Measurements from ENCODE around the gene PRRG2. TPM values are rescaled to one million over a fixed set of nuclear protein-coding genes. Genes with fewer than 3 reads are reported as not detected.

Gene PRRG2
- total and polyA plus RNA-seq, 3 donors from 2014 or later = 0.71 to 3.0 (median 1.9) TPM

GRCh38 chr19:49579947-49580263, 1.2 kb upstream of the PRRG2 start:
- DNase-seq = no peak
- intact Hi-C loops (cut with DNase I; ENCODE audit: low total_unique reads) = no loop called here
- no peak for TF ChIP-seq POLR2A (IDR thresholded peaks at IDR 0.05)
- TF ChIP-seq CTCF (IDR thresholded peaks at IDR 0.05) = no peak

GRCh38 chr19:49580264-49581006, 681 bp upstream of the PRRG2 start, which contains the start of gene NOSIP:
NOSIP (minus strand) TSS chr19:49580556; CDS start chr19:49560691, 19,865 bp downstream.
- WGBS, 2 donors = 2% methylated on average over 31 of the region's 31 CpGs
- peak within 1 kb of the TSS; percentile 71 to 77 for H3K4me3 ChIP-seq
- no peaks in the 10 kb centered on the region for H3K27me3 ChIP-seq
- peak within 1 kb of the TSS in 1 of 2 donors; percentile 65 for H3K27ac ChIP-seq
- peak; percentile 98 for DNase-seq
- peaks cover 8% of the 10 kb centered on the region for H3K4me1 ChIP-seq
- TF ChIP-seq CTCF (IDR thresholded peaks at IDR 0.05) (peak in 1 of 3 experiments; percentile 13), POLR2A (IDR thresholded peaks at IDR 0.05) (peak; percentile 88)
- intact Hi-C loops (cut with DNase I; ENCODE audit: low total_unique reads) = no loop called here
- no peaks in the 10 kb centered on the region for H3K36me3 ChIP-seq (ENCODE audit: low read depth, missing control alignments)
- no peaks in the 10 kb centered on the region for H3K9me3 ChIP-seq

More at GRCh38 chr19:49579947-49580263, 1.2 kb upstream of the PRRG2 start:
- WGBS, 2 donors = 0 to 1% methylated on average over 8 of the region's 8 CpGs
- Histone ChIP-seq H3K4me3 (peak overlapping the region; percentile 71 to 77), H3K27me3 (no peaks in the 10 kb centered on the region), H3K36me3 (ENCODE audit: low read depth, missing control alignments) (no peaks in the 10 kb centered on the region), H3K27ac (peak overlapping the region in 1 of 2 donors; percentile 65), H3K9me3 (no peaks in the 10 kb centered on the region), H3K4me1 (peaks cover 8% of the 10 kb centered on the region)

GRCh38 chr19:49583239-49583638, 2.1 kb downstream of the PRRG2 start:
- Histone ChIP-seq H3K4me1 (peaks cover 8% of the 10 kb centered on the region), H3K4me3 (no peak overlapping the region), H3K27ac (no peak overlapping the region), H3K36me3 (ENCODE audit: low read depth, missing control alignments) (no peaks in the 10 kb centered on the region), H3K9me3 (no peaks in the 10 kb centered on the region), H3K27me3 (no peaks in the 10 kb centered on the region)
- intact Hi-C loops (cut with DNase I; ENCODE audit: low total_unique reads) = no loop called here
- no peak for DNase-seq
- no peak for TF ChIP-seq POLR2A (IDR thresholded peaks at IDR 0.05)
- no peak for TF ChIP-seq CTCF (IDR thresholded peaks at IDR 0.05)
- 61 to 67% methylated on average over 2 of the region's 2 CpGs for WGBS, 2 donors

GRCh38 chr19:49585023-49585422, 3.9 kb downstream of the PRRG2 start:
- WGBS, 2 donors = 44 to 60% methylated on average over 8 of the region's 8 CpGs
- no peaks in the 10 kb centered on the region for H3K4me1 ChIP-seq
- H3K27ac ChIP-seq = no peak overlapping the region
- H3K4me3 ChIP-seq = no peak overlapping the region
- no peaks in the 10 kb centered on the region for H3K9me3 ChIP-seq
- H3K27me3 ChIP-seq = no peaks in the 10 kb centered on the region
- H3K36me3 ChIP-seq (ENCODE audit: low read depth, missing control alignments) = no peaks in the 10 kb centered on the region
- no peak for DNase-seq
- TF ChIP-seq POLR2A (IDR thresholded peaks at IDR 0.05) (no peak), CTCF (IDR thresholded peaks at IDR 0.05) (no peak)
- intact Hi-C loops (cut with DNase I; ENCODE audit: low total_unique reads) = no loop called here

GRCh38 chr19:49587227-49587626, 6.1 kb downstream of the PRRG2 start:
- TF ChIP-seq CTCF (IDR thresholded peaks at IDR 0.05) (no peak), POLR2A (IDR thresholded peaks at IDR 0.05) (no peak)
- H3K27me3 ChIP-seq = no peaks in the 10 kb centered on the region
- intact Hi-C loops (cut with DNase I; ENCODE audit: low total_unique reads) = no loop called here
- no peak overlapping the region for H3K4me3 ChIP-seq
- H3K4me1 ChIP-seq = peaks cover 1% of the 10 kb centered on the region
- 88 to 90% methylated on average over 8 of the region's 8 CpGs for WGBS, 2 donors
- H3K36me3 ChIP-seq (ENCODE audit: low read depth, missing control alignments) = no peaks in the 10 kb centered on the region
- H3K9me3 ChIP-seq = no peaks in the 10 kb centered on the region
- DNase-seq = no peak
- no peak overlapping the region for H3K27ac ChIP-seq

Measured in testis (tissue), 3 donors.